Mononuclear cell (primary cell): ENCODE data around the gene PARVA. TPM values are rescaled to one million over a fixed set of nuclear protein-coding genes. Genes with fewer than 3 reads are reported as not detected.

Experiments
- H3K27me3 ChIP-seq: 2 replicates; pipeline ENCODE4 v1.6.0; 2011; ENCODE audit warnings: low read length, control low read depth; ENCODE audit not compliant: insufficient read depth
- H3K4me1 ChIP-seq: 2 replicates; pipeline ENCODE4 v1.5.1; 2011; ENCODE audit warnings: mild to moderate bottlenecking, low read length, control low read depth; ENCODE audit not compliant: insufficient read depth
- H3K4me3 ChIP-seq: 2 replicates; pipeline ENCODE4 v1.5.1; 2011; ENCODE audit warnings: mild to moderate bottlenecking, low read length, moderate library complexity
- H3K9me3 ChIP-seq: 2 replicates; pipeline ENCODE4 v1.5.1; 2011; ENCODE audit warnings: low read depth, mild to moderate bottlenecking, control low read depth, low read length
- total RNA-seq: library from RNA; depleted of rRNA; stranded (reverse); fragments of >200 nt; gene quantifications from one replicate; pipeline ENCODE4 v1.2.3, GENCODE V29; 2012

PARVA gene
- total RNA-seq, 1 donor = 0.21 TPM

GRCh38 chr11:12581923-12582322 is 204.6 kb downstream of the PARVA start:
- Histone ChIP-seq H3K9me3 (no peaks in the 10 kb centered on the region), H3K4me1 (no peaks in the 10 kb centered on the region), H3K4me3 (no peak overlapping the region), H3K27me3 (no peaks in the 10 kb centered on the region)
